ENCODE results near the gene AMY2B.
"Not testable (repeated sequence)": the region's sequence is repeated elsewhere in the genome, so short reads cannot be mapped to it uniquely, and the experiment has no call there.

Gene AMY2B

DNA sequence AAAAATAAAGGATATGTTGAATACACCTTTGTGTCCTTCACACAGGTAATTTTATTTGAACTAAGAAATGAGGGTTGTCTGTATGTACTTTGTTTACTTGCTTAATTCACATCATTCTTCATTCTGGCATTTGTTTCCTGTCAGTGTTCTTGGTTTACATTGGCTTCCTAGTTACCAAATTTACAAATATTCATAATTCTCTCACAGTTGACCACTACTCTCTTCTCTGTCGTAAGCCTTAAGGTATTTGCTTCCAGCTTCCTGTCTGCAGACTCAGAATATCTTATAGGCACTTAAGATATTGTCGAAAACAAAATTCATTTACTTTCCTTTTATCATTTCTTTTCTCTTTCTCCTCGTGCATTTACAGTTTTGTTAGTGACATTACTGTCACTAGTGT lies 30.0 kb upstream of the AMY2B start:
- TF ChIP-seq, protein P1, sequence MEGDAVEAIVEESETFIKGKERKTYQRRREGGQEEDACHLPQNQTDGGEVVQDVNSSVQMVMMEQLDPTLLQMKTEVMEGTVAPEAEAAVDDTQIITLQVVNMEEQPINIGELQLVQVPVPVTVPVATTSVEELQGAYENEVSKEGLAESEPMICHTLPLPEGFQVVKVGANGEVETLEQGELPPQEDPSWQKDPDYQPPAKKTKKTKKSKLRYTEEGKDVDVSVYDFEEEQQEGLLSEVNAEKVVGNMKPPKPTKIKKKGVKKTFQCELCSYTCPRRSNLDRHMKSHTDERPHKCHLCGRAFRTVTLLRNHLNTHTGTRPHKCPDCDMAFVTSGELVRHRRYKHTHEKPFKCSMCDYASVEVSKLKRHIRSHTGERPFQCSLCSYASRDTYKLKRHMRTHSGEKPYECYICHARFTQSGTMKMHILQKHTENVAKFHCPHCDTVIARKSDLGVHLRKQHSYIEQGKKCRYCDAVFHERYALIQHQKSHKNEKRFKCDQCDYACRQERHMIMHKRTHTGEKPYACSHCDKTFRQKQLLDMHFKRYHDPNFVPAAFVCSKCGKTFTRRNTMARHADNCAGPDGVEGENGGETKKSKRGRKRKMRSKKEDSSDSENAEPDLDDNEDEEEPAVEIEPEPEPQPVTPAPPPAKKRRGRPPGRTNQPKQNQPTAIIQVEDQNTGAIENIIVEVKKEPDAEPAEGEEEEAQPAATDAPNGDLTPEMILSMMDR (IDR thresholded peaks at IDR 0.05; ENCODE audit: insufficient read depth, low read depth, low read length, missing control alignments): no peak
- no peak for DNase-seq (ENCODE audit: low read depth)
- no peak overlapping the region for H3K4me3 ChIP-seq (ENCODE audit: low read depth, low read length)

DNA sequence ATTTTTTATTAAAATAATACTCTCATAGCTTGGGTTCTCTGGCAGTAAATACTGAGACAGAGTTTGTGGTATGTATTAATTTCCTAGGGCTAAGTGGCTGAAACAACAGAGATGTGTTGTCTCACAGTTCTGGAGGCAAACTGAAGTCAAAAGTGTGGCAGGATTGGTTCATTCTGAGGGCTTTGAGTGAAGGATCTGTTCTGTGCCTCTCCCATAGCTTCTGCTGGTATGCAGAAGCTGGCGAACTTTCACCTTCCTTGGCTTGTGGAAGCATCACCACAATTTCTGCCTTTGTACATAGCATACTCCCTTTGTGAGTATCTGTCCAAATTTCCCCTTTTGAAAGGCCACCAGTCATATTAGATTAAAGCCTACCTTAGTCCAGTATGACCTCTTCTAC lies 24.9 kb upstream of the AMY2B start:
- TF ChIP-seq, protein P1 (IDR thresholded peaks at IDR 0.05; ENCODE audit: insufficient read depth, low read depth, low read length, missing control alignments): no peak
- DNase-seq (ENCODE audit: low read depth): no peak
- H3K4me3 ChIP-seq (ENCODE audit: low read depth, low read length): no peak overlapping the region

DNA sequence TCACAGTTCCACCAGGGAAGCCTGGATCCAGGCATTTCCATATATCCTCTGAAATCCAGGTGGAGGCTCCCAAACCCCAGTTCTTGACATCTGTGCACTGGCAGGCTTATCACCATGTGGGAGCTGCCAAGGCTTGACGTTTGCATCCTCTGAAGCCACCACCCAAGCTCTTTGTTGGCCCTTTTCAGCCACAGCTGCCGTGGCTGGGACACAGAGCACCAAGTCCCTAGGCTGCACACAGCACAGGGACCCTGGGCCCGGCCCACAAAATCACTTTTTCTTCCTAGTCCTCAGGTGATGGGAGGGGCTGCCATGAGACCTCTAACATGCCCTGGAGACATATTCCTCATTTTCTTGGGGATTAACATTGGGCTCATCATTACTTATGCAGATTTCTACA lies 23.5 kb upstream of the AMY2B start:
- DNase-seq (ENCODE audit: low read depth): no peak
- no peak overlapping the region for H3K4me3 ChIP-seq (ENCODE audit: low read depth, low read length)
- TF ChIP-seq, protein P1 (IDR thresholded peaks at IDR 0.05; ENCODE audit: insufficient read depth, low read depth, low read length, missing control alignments): no peak

DNA sequence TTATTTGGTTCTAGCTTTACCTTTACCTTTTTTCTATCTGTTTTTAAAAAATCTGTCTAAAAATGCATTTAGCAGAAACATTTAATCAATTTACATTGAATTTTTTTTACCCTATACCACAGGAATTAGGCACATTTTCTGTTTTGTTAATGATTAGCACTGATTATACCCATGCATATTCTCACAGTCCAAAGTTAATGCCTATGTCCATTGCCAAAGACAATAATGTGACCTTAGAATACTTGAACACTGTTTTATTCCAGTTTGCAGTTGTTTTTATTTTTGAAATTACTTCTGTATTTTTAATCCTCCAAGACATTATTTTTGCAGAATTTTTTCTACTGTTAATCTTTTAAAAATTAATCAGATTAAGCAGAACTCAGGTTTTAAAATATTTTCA lies 11.0 kb upstream of the AMY2B start:
- TF ChIP-seq, protein P1 (IDR thresholded peaks at IDR 0.05; ENCODE audit: insufficient read depth, low read depth, low read length, missing control alignments): no peak
- no peak for DNase-seq (ENCODE audit: low read depth)
- H3K4me3 ChIP-seq (ENCODE audit: low read depth, low read length): no peak overlapping the region

DNA sequence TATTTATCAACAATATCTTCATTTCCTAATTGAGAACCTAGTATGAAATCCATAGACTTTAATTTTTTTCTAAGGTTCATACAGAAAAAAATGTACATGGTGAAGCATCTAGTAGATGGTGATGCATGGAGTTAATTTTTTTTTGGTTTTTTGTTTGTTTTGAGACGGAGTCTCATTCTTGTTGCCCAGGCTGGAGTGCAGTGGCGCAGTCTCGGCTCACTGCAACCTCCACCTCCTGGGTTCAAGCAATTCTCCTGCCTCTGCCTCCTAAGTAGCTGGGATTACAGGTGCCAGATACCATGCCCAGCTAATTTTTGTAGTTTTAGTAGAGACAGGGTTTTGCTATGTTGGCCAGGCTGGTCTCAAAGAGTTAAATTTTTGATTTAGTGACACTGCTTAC lies 10.3 kb upstream of the AMY2B start:
- DNase-seq (ENCODE audit: low read depth); H3K4me3 ChIP-seq (ENCODE audit: low read depth, low read length): not testable (repeated sequence)

DNA sequence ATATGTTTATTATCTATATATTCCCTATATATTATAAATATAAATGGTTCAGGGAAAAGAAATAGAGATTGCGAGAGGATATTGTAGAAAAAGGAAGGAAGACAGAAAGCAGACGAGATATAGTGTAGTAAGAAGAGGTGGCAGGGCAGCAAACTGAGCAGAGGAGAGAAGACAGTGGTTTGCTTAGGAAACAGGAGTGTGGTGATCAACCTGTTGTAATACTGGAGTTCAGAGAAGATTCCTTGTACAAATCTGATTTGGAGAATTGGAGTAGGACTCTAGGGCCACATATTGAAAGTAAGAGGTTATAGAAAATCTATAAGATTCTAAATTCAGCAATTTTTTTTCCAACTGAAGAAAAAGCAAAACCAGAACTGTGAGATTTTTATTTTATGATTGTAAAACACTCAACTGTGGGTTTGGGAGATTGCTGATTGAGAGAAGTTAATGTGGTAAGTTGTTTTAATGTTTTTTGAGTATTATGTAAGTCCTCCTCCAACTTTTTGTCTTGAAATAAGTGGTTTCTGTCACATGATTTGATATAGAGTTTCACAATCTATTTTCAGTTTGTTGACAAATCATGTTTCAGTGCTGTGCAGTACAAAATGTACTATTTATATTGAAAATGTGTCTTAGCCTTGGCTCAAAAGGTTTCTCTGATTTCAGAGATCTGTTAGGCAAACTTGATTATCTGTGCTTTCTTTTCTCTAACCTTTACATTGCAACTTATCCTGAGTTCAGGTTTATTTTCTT lies 9.6 kb upstream of the AMY2B start:
- peak; percentile 38 for DNase-seq (ENCODE audit: low read depth)
- TF ChIP-seq, protein P1 (IDR thresholded peaks at IDR 0.05; ENCODE audit: insufficient read depth, low read depth, low read length, missing control alignments): no peak
- no peak overlapping the region for H3K4me3 ChIP-seq (ENCODE audit: low read depth, low read length)

DNA sequence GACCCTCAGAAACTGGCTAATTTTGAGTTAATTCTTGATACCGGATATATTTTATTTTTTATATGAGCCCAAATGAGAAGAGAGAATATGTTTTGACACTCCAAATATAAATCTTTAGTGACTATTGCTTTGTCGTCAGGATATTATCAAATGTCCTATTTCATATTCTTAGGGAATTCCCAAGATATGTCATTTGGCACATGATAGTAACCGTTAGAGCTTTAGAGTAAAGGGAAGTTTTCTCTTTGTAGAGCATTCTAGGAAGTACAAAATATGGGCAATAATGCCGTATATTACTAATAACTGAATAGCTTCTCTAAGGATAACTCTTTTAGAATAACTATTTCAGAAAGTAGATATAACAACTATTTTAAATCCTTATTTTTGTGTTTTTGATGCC lies 8.3 kb upstream of the AMY2B start:
- H3K4me3 ChIP-seq (ENCODE audit: low read depth, low read length): no peak overlapping the region
- TF ChIP-seq, protein P1 (IDR thresholded peaks at IDR 0.05; ENCODE audit: insufficient read depth, low read depth, low read length, missing control alignments): no peak
- DNase-seq (ENCODE audit: low read depth): no peak

Measured in GM12865 (cell line).